ENCODE measurements around the gene CEBPZ. TPM values are rescaled to one million over a fixed set of nuclear protein-coding genes. Genes with fewer than 3 reads are reported as not detected.

The CEBPZ gene
- total RNA-seq, 4 donors from 2014 or later: 21.0 to 104 (median 32.1) TPM

DNA sequence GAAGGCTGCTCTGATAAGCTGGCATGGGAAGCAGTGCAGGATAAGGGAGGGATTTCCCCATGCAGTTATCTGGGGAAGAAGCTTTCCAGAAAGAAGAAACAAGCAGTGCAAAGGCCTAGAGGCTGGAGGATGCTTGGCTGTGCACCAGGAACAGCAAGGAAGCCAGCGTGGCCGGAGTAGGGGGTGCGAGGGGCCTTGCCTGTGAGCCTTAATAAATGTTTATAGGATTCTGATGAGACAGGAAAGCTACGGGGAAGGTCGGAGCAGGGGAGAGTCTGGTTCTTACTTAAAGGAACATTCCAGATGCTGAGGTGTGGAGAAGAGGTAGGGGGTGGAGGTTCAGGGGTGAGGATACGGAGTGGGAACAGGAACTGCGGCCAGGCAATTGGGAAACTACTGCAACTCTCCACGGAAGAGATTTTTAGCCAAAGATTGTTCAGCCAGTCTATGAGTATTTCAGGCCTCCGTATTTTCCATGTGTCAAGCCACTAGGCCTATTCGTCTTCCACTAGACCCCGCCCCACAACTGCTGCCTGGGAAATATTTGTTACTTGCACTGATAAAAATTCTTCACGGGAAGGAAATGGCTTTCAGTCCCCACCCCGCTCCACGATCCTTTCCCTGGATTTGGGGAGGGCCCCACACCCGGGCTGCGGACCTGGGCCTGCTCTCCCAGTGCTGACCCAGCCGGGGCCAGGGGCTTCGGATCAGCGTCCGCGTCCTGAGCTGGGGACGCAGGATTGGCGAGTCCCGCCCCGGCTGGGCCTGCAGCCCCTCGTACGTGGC, 75.1 kb downstream of the CEBPZ start:
- TF ChIP-seq, protein P1, sequence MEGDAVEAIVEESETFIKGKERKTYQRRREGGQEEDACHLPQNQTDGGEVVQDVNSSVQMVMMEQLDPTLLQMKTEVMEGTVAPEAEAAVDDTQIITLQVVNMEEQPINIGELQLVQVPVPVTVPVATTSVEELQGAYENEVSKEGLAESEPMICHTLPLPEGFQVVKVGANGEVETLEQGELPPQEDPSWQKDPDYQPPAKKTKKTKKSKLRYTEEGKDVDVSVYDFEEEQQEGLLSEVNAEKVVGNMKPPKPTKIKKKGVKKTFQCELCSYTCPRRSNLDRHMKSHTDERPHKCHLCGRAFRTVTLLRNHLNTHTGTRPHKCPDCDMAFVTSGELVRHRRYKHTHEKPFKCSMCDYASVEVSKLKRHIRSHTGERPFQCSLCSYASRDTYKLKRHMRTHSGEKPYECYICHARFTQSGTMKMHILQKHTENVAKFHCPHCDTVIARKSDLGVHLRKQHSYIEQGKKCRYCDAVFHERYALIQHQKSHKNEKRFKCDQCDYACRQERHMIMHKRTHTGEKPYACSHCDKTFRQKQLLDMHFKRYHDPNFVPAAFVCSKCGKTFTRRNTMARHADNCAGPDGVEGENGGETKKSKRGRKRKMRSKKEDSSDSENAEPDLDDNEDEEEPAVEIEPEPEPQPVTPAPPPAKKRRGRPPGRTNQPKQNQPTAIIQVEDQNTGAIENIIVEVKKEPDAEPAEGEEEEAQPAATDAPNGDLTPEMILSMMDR (IDR thresholded peaks at IDR 0.05): no peak
- TF ChIP-seq POLR2A (IDR thresholded peaks at IDR 0.05): no peak
- H3K27ac ChIP-seq: peak overlapping the region; percentile 83 to 92 (median 86)
- H3K27me3 ChIP-seq: no peaks in the 10 kb centered on the region
- H3K4me1 ChIP-seq: peaks cover 0 to 16% (median 4%) of the 10 kb centered on the region in 4 donors
- H3K4me3 ChIP-seq: peak overlapping the region; percentile 64 to 93 (median 86)
- DNase-seq: peak; percentile 41 to 67 (median 63)
- H3K36me3 ChIP-seq: no peaks in the 10 kb centered on the region
- H3K9me3 ChIP-seq: no peaks in the 10 kb centered on the region

- Histone ChIP-seq H3K36me3 (no peaks in the 10 kb centered on the region), H3K4me1 (peaks cover 0 to 16% (median 4%) of the 10 kb centered on the region in 4 donors), H3K9me3 (no peaks in the 10 kb centered on the region), H3K27ac (no peak overlapping the region), H3K4me3 (no peak overlapping the region), H3K27me3 (no peaks in the 10 kb centered on the region)
- no peak for DNase-seq
- TF ChIP-seq POLR2A (IDR thresholded peaks at IDR 0.05): no peak
- TF ChIP-seq, protein P1 (IDR thresholded peaks at IDR 0.05): no peak
These were observed 76.6 kb downstream of the CEBPZ start for GRCh38 chr2:37154785-37155184.

GRCh38 chr2:37153224-37153623, 78.2 kb downstream of the CEBPZ start:
- Histone ChIP-seq H3K9me3 (no peaks in the 10 kb centered on the region), H3K4me3 (no peak overlapping the region), H3K27ac (no peak overlapping the region), H3K27me3 (no peaks in the 10 kb centered on the region), H3K36me3 (peaks cover 0 to 7% (median 0%) of the 10 kb centered on the region in 3 donors), H3K4me1 (peaks cover 0 to 16% (median 4%) of the 10 kb centered on the region in 4 donors)
- no peak for DNase-seq
- TF ChIP-seq, protein P1 (IDR thresholded peaks at IDR 0.05): no peak
- TF ChIP-seq POLR2A (IDR thresholded peaks at IDR 0.05): no peak

Other genes with a start within 250 kb of the CEBPZ start
- 10 to 100 TPM; 32.2 to 48.7 (median 39.4) TPM for gene HEATR5B, start 147.2 kb downstream of the CEBPZ start, total RNA-seq
- gene GPATCH11, start 147.1 kb downstream of the CEBPZ start, total RNA-seq: 1 to 10 TPM; 3.7 to 9.9 (median 5.9) TPM
- gene EIF2AK2, start 74.6 kb downstream of the CEBPZ start, total RNA-seq: 10 to 100 TPM; 18.7 to 31.2 (median 25.7) TPM
- gene SULT6B1, start 42.9 kb downstream of the CEBPZ start, total RNA-seq: not detected
- gene CEBPZOS, start 35.1 kb downstream of the CEBPZ start, total RNA-seq: 10 to 100 TPM; 19.3 to 42.1 (median 32.0) TPM
- 10 to 100 TPM; 16.8 to 39.6 (median 22.0) TPM for gene NDUFAF7, start 62 bp upstream of the CEBPZ start, total RNA-seq
- 10 to 100 TPM in 3 of 4 donors, 1 to 10 TPM in 1; 9.5 to 80.0 (median 20.3) TPM for gene PRKD3, start 93.2 kb upstream of the CEBPZ start, total RNA-seq
- 1 to 10 TPM in 1 of 4 donors, under 1 TPM in 2, not detected in 1; 0.66 to 1.6 (median 0.88) TPM for gene QPCT, start 113.0 kb upstream of the CEBPZ start, total RNA-seq